Skin of body (tissue), 2 donors: ENCODE measurements around the gene MARCHF4. TPM values are rescaled to one million over a fixed set of nuclear protein-coding genes. Genes with fewer than 3 reads are reported as not detected.
"Not testable (repeated sequence)": the region's sequence is repeated elsewhere in the genome, so short reads cannot be mapped to it uniquely, and the experiment has no call there.

ENCODE experiments used
- DNase-seq: peaks from one replicate; lab custom pipeline; 2025; lab: John Stamatoyannopoulos, UW
- total RNA-seq: library from RNA; depleted of rRNA; stranded (reverse); fragments of >200 nt; gene quantifications from one replicate; pipeline ENCODE4 v1.2.3, GENCODE V29; 2014

Gene MARCHF4
- total RNA-seq, 1 donor from 2014 or later = not detected

DNA sequence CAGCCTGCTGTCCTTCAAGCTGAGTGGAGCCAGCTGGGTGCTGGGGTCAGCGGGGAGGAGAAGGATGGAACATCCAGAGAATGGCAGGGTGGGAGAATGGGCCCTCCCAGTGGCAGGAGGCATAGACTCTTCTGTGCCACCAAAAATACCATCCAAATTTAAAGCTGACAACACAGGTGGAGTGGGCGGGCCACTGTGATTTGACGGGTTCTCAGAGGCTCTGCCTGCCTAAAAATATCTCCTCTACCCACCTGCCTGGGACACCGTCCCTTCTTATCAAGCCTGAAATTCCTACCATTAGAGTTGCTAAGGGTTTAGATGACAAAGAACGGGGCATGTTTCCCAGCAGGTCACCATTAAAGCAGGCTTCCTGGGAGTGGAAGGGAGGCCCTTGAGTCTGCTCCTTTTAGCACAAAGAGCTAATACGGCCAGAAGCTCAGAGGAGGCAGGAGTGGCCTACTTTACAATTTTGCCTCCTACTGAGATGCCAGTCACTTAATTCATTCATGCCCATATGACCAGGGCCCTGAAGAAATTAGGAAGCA is 19.8 kb upstream of the MARCHF4 start:
- no peak for DNase-seq

GRCh38 chr2:216391401-216391800 is 19.1 kb upstream of the MARCHF4 start:
- no peak for DNase-seq

GRCh38 chr2:216389570-216389969 is 17.3 kb upstream of the MARCHF4 start:
- no peak for DNase-seq

- no peak for DNase-seq
Measured at GRCh38 chr2:216388046-216388884, 16.0 kb upstream of the MARCHF4 start.

GRCh38 chr2:216387262-216387661 is 15.0 kb upstream of the MARCHF4 start:
- DNase-seq = no peak

GRCh38 chr2:216385478-216385877 is 13.2 kb upstream of the MARCHF4 start:
- no peak for DNase-seq

GRCh38 chr2:216384409-216384808 is 12.1 kb upstream of the MARCHF4 start:
- not testable (repeated sequence) for DNase-seq

GRCh38 chr2:216379977-216380376 is 7.7 kb upstream of the MARCHF4 start:
- DNase-seq = no peak

GRCh38 chr2:216375286-216375685 is 3.0 kb upstream of the MARCHF4 start:
- DNase-seq = no peak

DNA sequence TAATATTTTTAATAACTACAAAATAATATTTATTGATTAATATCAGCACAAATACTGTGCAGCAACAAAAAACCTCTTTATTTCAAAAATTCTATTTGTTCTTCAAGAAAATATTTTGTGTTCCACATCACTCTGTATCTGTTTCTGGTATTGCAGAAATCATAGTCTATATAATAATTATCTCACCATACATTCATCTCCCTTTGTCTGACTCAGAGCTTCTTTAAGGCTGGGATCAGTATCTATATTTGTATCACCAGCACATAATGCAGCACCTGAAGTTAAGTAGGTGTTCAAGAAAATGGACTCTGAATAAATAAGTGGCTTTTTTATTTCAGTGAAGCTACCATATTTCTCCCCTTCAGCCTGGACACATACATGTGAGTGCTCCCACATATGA is 1.6 kb upstream of the MARCHF4 start:
- no peak for DNase-seq

GRCh38 chr2:216372761-216373291 is 543 bp upstream of the MARCHF4 start:
- no peak for DNase-seq

GRCh38 chr2:216370961-216371712 is 1.1 kb downstream of the MARCHF4 start:
- DNase-seq = no peak

- DNase-seq = no peak
Measured at GRCh38 chr2:216369821-216370220, 2.5 kb downstream of the MARCHF4 start.

GRCh38 chr2:216366777-216367471 is 5.4 kb downstream of the MARCHF4 start:
- no peak for DNase-seq

DNA sequence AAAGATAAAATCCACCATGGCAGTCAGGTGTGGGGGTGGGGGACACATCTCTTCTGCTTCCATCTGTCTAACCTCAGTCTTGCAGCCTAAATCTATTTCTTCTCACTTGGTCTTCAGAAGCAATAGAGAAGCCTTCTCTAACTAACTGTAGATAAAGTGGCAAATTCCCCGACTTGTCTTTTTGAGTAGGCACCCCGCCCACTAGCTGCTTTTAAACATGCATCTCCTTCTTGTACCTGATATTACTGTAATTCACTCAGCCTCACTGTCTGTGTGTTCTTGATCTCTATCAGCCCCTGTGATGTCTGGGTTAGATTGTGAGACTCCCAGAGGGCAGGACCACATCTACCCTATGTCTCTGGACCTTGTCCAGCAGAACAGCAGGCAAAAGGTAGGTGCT is 6.8 kb downstream of the MARCHF4 start:
- DNase-seq = no peak

GRCh38 chr2:216363221-216363620 is 9.1 kb downstream of the MARCHF4 start:
- DNase-seq = no peak

DNA sequence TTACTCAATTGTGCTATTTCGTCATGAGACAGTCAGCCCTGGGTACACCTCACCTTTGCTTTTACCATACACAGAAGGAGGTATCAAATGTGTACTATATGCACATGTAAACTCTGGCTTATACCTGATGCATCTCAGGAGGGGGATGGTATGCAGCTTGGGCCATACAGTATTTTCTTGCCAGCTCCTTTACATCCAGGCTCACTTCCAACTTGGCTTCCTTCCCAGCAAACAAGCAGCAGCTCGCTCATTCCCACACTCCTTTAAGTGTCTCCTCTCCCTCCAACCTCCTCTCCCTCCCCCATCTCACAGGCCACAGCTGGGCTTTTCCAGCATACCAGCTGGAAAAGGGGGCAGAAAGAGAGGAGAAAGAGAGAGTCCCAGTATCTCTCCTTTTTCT is 9.6 kb downstream of the MARCHF4 start:
- peak; percentile 26 for DNase-seq

DNA sequence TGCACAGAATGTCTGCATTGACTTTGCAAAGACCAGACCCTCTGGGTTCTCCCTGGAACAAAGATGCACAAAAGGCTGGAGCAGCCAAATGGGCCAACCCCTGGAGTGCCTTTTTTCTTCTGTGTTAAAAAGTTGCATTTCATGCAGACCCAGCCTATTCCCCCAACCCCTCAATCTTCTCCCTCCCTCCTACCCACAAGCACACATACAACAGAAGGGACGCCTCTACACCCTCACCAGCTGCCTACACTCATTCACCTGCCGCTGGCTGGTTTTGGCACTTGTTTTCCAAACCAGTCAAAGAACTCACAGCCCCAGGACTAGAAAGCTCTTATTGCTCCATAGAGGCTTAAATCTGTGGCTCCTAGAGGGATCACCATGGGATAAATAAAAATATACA is 16.6 kb downstream of the MARCHF4 start:
- DNase-seq = no peak

- no peak for DNase-seq
Measured at GRCh38 chr2:216354306-216354705, 18.0 kb downstream of the MARCHF4 start.

GRCh38 chr2:216352653-216353270 is 19.5 kb downstream of the MARCHF4 start:
- no peak for DNase-seq
